ENCODE results near the gene SAXO2.
A peak's percentile ranks its signal among the peaks of the same experiment; 100 is the strongest.
"Not testable (repeated sequence)": the region's sequence is repeated elsewhere in the genome, so short reads cannot be mapped to it uniquely, and the experiment has no call there.

SAXO2 gene, protein sequence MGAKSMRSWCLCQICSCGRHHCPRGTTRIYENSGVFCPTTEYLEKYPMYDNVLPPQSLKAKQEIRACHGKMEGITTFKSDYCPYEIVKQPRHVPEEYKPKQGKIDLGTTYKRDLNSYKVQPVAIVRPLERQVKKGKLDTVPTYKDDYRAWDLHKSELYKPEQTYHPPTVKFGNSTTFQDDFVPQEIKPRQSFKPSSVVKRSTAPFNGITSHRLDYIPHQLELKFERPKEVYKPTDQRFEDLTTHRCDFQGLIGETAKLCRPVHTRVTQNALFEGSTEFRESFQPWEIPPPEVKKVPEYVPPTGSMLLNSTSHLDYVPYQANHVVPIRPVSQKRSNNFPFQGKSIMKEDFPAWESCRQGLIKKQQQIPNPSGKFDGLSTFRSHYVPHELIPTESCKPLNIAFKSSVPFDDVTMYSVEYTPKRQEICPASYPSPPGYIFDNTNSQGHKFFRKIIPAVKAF

DNA sequence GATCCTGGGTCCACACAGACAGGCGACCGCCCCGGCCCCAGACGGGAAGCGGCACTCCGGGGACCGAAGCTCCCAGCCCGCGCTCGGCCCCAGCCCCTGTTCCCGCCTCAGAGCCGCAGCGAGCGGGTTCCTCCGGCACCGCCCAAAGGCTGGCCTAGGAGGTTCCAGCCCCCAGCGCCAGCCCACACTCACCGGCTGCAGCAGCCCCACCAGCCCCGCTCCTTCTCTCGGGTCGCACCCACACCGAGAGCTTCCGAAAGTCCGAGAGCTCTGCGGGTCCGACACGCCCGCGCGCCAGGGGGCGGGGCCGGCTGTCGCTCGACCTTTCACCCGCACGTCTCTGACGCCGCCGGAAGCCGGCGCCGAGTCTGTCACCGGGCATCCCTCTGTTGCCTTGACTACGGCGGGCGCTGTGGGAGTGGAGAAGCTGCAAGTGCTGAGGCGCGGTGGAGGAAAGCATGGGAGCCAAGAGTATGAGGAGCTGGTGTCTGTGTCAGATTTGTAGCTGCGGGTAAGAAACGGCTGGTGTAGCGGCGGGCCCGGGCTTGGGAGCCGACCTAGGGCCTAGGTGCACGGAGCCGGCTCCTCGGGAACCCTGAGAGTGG, at the start of gene SAXO2, which contains the start of gene EFL1:
SAXO2 (plus strand) TSS at position 397 of the 605 bp plus-strand sequence; CDS start at position 459, 62 bp downstream.
EFL1 (minus strand) TSS at position 313 of the 605 bp plus-strand sequence. CDS start 956 bp downstream, outside the sequence.
- TF ChIP-seq ZNF274 (IDR thresholded peaks at IDR 0.05; ENCODE audit: low read depth, low read length) = no peak
- peak within 1 kb of the TSS; percentile 75 for H3K4me3 ChIP-seq (ENCODE audit: low read length)

DNA sequence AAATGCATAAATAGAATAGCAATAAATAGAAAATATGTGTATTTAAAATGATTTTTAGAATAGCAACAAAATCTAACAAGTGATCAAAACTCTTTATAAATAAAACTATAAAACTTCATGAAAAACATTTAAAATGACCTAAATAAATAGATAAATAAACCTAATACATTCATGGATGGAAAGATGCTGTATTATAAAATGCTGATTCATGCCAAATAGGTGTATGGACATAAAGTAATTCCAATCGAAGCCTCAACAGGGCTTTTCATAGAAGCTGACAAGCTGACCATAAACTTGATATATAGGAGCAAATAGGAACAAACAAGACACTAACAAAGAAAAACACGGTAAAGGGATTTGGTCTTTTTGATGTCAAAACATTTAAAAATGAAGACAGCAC, 46.5 kb upstream of the SAXO2 start:
- H3K4me3 ChIP-seq (ENCODE audit: low read length) = not testable (repeated sequence)

DNA sequence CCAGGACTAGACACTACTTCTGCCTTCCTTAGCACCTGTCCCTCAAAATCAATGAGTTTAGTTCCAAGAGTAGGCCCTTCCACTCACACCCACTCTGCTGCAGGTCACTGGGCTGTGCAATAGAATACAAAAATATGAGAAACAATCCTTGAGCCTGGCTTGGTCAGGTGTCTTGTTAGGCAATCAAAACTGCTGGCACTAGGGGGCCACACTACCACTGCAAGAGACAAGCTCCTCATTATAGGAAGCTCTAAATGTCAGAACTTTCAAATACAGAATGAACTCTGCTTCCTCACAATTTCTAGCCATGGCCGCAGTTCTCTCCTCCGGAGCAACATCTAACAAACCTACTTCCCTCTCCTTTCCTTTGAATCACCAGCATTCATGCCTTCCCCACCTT, 41.1 kb upstream of the SAXO2 start:
- H3K4me3 ChIP-seq (ENCODE audit: low read length) = not testable (repeated sequence)

DNA sequence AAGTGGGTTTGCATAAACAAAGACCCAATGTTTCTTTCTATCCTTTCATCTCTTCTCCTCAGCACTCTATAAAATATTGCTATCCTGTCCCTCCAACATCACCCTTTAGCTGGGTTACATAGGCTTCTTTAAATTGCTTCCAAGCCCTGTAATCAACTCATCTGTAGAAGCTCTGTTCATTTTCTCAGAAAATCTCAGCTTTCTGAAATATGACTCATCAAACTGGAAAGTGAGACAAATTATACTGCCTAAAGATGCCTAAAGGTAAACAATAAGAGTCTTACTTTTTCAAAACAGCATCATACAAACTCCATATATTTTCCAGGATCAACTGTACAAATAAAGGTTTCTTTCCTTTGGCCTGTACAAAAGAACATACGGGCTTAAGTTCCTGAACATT, 33.9 kb upstream of the SAXO2 start:
- TF ChIP-seq ZNF274 (IDR thresholded peaks at IDR 0.05; ENCODE audit: low read depth, low read length) = no peak
- no peak overlapping the region for H3K4me3 ChIP-seq (ENCODE audit: low read length)

DNA sequence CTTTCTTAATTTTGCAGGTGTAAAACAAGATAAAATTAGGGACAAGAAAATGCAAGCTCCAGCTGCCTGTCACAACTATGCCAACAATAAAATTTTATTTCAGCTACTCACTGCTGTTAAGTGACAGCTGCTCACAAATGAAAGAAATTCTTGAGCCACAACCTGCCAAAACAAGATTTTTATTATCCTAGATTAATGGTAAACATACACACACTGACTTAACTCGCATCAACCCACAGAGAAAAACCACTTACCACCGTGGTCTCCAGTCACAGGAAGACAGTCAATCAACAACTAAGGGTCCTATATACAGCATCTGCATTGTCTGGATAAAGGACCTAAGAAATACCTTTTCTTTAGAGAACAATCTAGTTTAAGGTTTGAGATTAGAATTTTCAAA, 31.4 kb upstream of the SAXO2 start:
- TF ChIP-seq ZNF274 (IDR thresholded peaks at IDR 0.05; ENCODE audit: low read depth, low read length) = no peak
- no peak overlapping the region for H3K4me3 ChIP-seq (ENCODE audit: low read length)

DNA sequence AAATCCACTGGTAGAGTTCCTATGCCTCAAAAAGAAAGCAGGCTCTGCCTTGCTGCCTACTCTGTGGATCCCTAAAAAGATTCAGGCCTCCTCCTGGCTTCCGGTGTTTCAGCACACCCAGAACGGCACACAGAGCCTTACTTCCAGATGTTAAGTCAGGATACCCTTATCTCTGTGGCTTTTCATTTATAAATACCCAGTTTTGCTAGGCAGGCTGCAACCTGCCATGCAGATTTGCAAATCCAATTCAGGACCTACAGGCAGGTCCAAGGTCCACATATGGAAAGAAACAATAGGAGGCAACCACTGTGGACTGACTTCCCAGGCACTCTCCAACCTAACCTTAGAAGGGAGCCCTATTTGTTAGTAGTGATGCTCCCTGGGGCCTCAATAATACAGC, 30.8 kb upstream of the SAXO2 start:
- no peak for TF ChIP-seq ZNF274 (IDR thresholded peaks at IDR 0.05; ENCODE audit: low read depth, low read length)
- H3K4me3 ChIP-seq (ENCODE audit: low read length) = no peak overlapping the region

DNA sequence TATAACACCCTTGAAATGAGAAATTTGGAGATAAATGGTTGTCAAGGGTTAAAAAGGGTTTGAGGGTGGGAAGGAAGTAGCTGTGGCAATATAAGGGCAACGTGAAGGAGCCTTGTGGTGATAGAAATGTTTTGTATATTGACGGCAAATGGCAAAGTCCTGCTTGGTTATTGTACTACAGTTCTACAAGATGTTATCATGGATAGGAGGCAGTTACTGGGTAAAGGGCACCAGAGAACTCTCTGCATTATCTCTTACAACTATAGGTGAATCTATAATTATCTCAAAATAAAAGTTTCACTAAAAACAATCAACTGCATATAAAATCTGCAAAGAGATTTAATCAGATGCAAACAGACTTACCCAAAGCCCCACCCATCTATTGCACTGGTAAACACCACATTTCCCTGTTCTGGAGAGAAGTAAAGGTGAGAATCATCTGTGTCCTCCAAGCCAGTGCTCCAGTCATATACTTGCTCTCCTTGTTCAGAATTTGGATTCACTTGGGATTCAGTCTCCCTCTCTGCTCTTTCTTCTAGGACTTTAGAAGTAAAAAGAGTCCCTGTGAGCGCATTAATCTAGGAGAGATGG, 24.6 kb upstream of the SAXO2 start:
- not testable (repeated sequence) for H3K4me3 ChIP-seq (ENCODE audit: low read length)

DNA sequence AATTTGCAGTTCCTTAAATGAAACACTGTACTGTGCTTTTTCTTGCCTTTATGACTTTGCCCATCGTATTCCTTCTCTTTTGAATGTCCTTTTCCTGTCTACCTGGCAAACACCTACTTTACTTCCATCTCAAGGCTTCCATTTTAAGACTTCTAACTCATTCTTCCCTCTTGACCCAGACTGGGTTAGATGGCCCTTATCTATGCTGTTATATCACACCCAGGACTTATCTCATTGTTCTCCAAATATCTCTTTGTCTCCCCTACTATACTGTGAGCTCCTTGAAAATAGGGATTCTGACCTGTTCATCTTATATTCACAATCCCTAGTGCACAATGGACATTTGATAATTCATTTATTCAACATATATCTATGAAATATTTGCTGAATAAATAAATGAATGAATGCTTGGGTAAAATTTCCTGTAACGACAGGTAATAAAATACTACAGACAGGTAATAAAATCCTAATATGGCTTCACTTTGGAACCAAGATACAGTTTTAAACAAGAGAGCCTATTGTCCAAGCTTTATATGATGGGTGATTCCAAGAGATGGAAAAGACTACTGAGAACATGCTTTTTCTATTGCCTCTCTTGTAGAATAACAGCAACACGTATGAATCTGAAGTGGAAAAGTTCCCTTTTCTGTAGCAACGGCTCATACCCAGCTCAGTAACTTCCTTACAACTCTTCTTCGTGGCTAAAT, 22.8 kb upstream of the SAXO2 start:
- no peak overlapping the region for H3K4me3 ChIP-seq (ENCODE audit: low read length)
- no peak for TF ChIP-seq ZNF274 (IDR thresholded peaks at IDR 0.05; ENCODE audit: low read depth, low read length)

DNA sequence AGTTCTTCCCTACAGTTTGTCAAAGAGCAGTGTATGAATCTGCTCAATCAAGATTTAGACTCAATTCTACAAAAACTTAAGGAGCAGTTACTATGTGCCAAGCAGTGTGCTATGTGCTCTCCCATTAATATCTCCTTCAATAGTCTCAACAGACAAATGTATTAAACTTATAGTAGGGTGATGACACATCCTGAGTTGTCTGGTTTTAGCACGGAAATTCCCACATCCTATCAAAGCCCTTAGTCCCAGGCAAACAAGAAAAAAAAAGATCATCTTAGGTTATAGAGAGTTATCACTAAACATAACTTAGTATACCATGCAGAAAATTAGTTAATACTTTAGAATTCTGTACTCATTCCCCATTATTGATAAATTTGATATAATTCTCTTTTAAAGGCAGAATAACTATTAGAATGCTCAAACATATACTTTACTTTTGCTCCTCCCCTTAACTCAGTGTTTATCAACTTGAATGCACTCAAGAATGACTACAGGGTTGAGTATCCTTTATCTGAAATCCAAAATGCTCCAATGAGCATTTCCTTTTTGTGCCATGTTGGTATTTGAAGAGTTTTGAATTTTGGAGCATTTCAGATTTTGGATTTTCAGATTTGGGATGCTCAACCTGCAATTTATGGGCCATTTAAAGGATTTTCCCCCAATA, 20.6 kb upstream of the SAXO2 start:
- H3K4me3 ChIP-seq (ENCODE audit: low read length) = not testable (repeated sequence)

DNA sequence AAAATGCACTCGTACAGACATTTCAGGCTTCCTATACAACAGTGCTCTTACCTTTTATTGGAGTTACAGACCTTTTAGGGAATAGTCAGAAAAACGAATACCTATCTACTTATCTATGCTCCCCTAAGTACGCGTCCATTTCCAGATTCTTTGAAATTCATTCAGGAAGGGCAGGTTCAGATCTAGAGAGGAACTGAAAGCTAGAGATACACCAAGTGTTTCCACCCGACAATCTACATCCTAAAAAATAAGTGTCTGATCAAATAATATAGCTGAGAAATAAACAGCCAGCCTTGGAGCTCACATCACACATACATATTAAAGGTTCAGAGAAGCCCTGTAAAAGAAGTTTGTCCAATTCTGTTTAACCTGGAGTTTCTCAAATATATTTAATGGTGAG, 19.0 kb upstream of the SAXO2 start:
- H3K4me3 ChIP-seq (ENCODE audit: low read length) = not testable (repeated sequence)

DNA sequence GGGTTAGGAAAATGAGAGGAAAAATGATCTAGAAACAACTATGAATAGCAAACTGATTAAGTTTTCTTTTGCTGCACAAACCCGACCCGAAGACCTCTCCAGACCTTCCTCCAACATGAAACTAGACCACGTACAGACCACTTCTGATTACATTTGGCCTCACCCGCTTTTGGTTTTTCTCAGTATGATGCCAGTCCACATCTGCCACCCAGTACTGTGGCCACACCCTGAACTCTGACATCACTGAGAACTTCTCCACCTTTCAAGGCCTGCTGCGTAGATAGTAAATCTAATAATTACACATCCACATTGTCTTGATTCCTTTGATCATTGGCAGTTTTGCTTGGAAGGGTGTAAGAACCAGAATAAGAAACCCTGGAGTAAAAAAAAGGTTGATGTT, 16.7 kb upstream of the SAXO2 start:
- not testable (repeated sequence) for H3K4me3 ChIP-seq (ENCODE audit: low read length)

DNA sequence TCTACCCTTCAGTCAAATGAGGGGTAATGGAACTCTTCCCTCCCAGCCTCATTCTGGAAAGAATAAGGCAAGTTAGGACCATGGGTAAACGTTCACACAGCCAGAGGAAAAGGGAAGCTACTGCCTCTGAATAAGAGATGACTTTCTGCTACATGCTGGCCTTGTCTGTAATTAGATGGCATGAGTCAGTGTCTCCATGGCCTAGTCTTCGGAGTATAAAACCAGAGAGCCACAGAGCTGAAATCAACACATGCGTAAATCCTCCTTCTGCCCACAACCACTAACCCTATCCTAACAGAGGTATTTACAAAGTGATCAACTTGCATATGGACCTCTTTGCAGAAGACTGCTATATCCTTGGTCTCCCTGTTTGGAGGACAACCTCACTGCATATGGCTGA, 14.4 kb upstream of the SAXO2 start:
- not testable (repeated sequence) for H3K4me3 ChIP-seq (ENCODE audit: low read length)

DNA sequence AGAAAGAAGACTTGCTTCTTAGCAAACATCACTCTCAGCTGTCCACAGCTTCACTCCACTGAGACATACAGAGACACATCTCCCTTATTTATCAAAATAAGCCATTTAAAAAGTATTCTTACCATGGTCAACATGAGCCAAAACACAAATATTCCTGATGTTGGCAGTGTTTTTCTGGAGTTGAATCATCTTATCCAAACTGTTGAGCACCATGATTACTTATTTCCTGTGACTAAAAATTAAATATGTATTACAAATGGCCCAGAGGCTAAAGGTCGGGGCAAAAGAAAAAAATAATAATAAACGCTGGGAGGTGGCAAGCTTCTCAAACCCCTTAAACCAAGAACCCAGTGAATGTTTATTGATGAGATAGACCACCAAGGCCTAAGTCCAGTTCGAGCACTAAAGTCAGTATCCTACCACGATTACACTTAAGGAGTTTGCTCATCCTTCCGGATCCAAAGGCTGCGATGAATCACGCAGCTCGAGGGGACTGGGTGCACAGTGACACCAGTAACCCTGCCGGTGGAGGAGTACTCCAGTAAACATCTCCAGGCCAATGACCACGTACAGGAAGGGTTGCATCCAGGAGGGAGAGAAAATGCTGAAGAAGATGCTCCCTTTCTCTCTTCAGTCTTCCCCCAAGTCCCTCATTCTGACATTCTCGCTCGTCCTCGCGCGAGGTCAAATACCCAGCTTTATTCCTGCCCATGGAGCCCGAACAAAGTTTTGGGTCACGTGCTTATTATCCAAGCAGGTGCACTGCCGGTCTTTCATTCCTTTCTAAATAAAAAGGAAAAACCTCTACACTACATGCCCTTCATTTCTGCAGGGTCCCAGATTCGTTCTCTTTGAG, 824 bp upstream of the SAXO2 start:
- H3K4me3 ChIP-seq (ENCODE audit: low read length) = peak overlapping the region; percentile 75

DNA sequence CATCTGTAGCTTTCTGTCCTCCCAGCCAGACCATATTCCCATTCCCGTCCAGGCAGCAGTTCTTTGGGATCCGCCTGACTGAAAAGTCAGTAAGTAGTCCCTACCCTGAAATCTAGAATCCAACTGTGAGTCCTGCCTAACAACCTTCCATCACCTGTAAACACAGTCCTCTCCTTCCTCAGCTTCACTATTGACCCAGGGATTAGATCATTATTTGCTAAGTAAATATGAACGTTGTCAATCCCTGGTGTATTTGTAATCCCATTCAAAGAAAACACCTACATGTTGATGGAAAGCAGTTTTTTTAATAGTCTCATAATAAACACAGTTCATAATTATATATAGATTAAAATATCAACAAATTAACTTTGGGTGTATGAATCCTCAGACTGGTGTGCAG, 732 bp downstream of the SAXO2 start:
- TF ChIP-seq ZNF274 (IDR thresholded peaks at IDR 0.05; ENCODE audit: low read depth, low read length) = no peak
- H3K4me3 ChIP-seq (ENCODE audit: low read length) = peak overlapping the region; percentile 75

DNA sequence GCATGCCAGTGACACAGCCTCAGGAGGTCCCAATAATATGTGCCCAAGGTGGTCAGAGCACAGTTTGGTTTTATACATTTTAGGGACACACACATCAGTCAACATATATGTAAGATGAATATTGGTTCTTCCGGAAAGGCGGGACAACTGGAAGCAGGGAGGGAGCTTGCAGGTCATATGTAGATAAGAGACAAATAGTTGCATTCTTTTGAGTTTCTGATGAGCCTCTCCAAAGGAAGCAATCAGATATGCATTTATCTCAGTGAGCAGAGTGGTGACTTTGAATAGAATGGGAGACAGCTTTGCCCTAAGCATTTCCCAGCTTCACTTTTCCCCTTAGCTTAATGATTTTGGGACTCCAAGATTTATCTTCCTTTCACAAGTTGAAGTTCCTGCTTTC, 4.5 kb downstream of the SAXO2 start:
- not testable (repeated sequence) for H3K4me3 ChIP-seq (ENCODE audit: low read length)

DNA sequence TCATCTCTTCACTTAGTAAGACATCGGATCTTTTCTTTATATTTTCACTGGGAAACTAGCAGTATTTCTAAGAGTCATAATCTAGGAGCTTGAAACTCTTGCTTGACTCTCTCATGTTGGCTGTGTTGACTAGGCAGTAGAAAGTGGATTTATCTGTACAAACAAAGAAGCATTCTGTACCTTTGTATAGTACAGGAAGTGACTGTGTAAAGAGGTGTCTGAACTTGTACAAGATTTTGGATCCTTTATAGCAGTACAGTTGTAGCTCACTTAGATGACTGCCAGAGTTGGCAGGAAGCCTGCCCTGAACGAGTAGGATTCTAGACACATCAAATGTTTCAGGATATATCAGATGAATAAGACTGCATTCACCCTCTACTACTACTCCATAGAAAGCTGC, 5.8 kb downstream of the SAXO2 start:
- not testable (repeated sequence) for H3K4me3 ChIP-seq (ENCODE audit: low read length)

Data from GM08714 (cell line).